B cell (primary cell): ENCODE results near the gene IQCH. TPM values are rescaled to one million over a fixed set of nuclear protein-coding genes. Genes with fewer than 3 reads are reported as not detected.

ENCODE experiments used
- ATAC-seq: fragments of 200-7000 bp; cut with Tn5 transposase; one replicate; pipeline ENCODE4 v1.10.0; 2021; ENCODE audit warnings: low read depth, mild to moderate bottlenecking, moderate number of reproducible peaks, moderate library complexity
- CTCF ChIA-PET: fragments of 350-600 bp; sonication (Branson Sonifier 250); formaldehyde crosslinking; loops from one replicate; lab custom pipeline; 2021; ENCODE audit warnings: antibody characterized with exemption, inconsistent platforms; lab: Charles Lee
- POLR2A ChIA-PET: fragments of 350-600 bp; sonication (Branson Sonifier 250); formaldehyde crosslinking; loops from one replicate; lab custom pipeline; 2021; ENCODE audit warnings: antibody characterized with exemption; lab: Charles Lee
- DNase-seq: peaks from one replicate; pipeline ENCODE4 v3.0.0; 2013
- H2AFZ ChIP-seq: 2 replicates; pipeline ENCODE4 v1.6.1; 2012; ENCODE audit warnings: mild to moderate bottlenecking, low read depth, low read length; ENCODE audit not compliant: insufficient read depth, poor library complexity, severe bottlenecking
- H3K27ac ChIP-seq, 2 donors: 1 replicate in 1 of 2; 2 replicates in 1 of 2; pipeline ENCODE4 v1.5.1; 2012 to 2013; ENCODE audit warnings: low read length in 2 of 2, mild to moderate bottlenecking in 2 of 2, moderate library complexity in 1 of 2
- H3K27me3 ChIP-seq, 4 experiments: fragments of 200-600 bp in 1 of 4; sonication (generic) in 1 of 4; replicated peaks in 1 of 4; 1 replicate in 2 of 4; 2 replicates in 2 of 4; pipeline versions ENCODE4 v1.6.1 to v1.7.0; 2013 to 2016; ENCODE audit warnings: low read length in 3 of 4, mild to moderate bottlenecking in 2 of 4, mixed read lengths in 1 of 4, moderate library complexity in 1 of 4; ENCODE audit not compliant: insufficient read depth in 4 of 4, control insufficient read depth in 3 of 4; ENCODE audit errors: control extremely low read depth in 1 of 4
- H3K36me3 ChIP-seq, 2 experiments: replicated peaks in 1 of 2; 1 replicate in 1 of 2; 2 replicates in 1 of 2; pipeline versions ENCODE4 v1.6.1 to v1.7.1; 2013; ENCODE audit warnings: low read length in 1 of 2; ENCODE audit not compliant: insufficient read depth in 2 of 2, control insufficient read depth in 1 of 2; ENCODE audit errors: control extremely low read depth in 1 of 2, extremely low read depth in 1 of 2
- H3K4me1 ChIP-seq, 2 donors: fragments of 200-600 bp in 1 of 2; sonication (generic) in 1 of 2; 1 replicate in 1 of 2; 2 replicates in 1 of 2; pipeline versions ENCODE4 v1.5.1 to v1.6.1; 2013 to 2017; ENCODE audit warnings: low read length in 2 of 2; ENCODE audit not compliant: control insufficient read depth in 2 of 2, insufficient read depth in 2 of 2
- H3K4me2 ChIP-seq: replicated peaks from 2 replicates; pipeline ENCODE3; 2012; ENCODE audit warnings: mild to moderate bottlenecking, low read depth, low read length; ENCODE audit not compliant: poor library complexity, severe bottlenecking
- H3K4me3 ChIP-seq, 5 experiments: fragments of 200-600 bp in 1 of 5; sonication (generic) in 1 of 5; 1 replicate in 3 of 5; 2 replicates in 2 of 5; pipeline versions ENCODE4 v1.5.1 to v1.7.0; 2011 to 2016; ENCODE audit warnings: low read length in 4 of 5, mild to moderate bottlenecking in 4 of 5, low read depth in 2 of 5, control low read depth in 1 of 5, moderate library complexity in 1 of 5; ENCODE audit not compliant: insufficient read depth in 1 of 5; ENCODE audit errors: control extremely low read depth in 1 of 5, extremely low read depth in 1 of 5
- H3K79me2 ChIP-seq: fragments of 200-600 bp; sonication (generic); one replicate; pipeline ENCODE4 v1.6.0; 2016; ENCODE audit warnings: low read length; ENCODE audit not compliant: control insufficient read depth, insufficient read depth
- H3K9ac ChIP-seq: fragments of 200-600 bp; sonication (generic); 2 replicates; pipeline ENCODE4 v1.6.1; 2017; ENCODE audit warnings: mild to moderate bottlenecking, low read length, moderate library complexity
- H3K9me3 ChIP-seq, 3 donors: one replicate each; pipeline versions ENCODE4 v1.6.1 to v1.7.1; 2013; ENCODE audit warnings: low read length in 2 of 3; ENCODE audit not compliant: control insufficient read depth in 2 of 3, insufficient read depth in 1 of 3; ENCODE audit errors: control extremely low read depth in 1 of 3
- H4K20me1 ChIP-seq: 2 replicates; pipeline ENCODE4 v1.6.0; 2012; ENCODE audit warnings: mild to moderate bottlenecking, low read length; ENCODE audit not compliant: insufficient read depth, control insufficient read depth, poor library complexity, severe bottlenecking
- H3K27ac Mint-ChIP-seq: one replicate; pipeline ENCODE4 v1.8.0; 2021; ENCODE audit warnings: mixed read lengths
- H3K27me3 Mint-ChIP-seq: one replicate; pipeline ENCODE4 v1.8.0; 2021; ENCODE audit warnings: mixed read lengths
- H3K4me1 Mint-ChIP-seq: one replicate; pipeline ENCODE4 v1.8.0; 2021; ENCODE audit warnings: mixed read lengths
- H3K4me3 Mint-ChIP-seq: one replicate; pipeline ENCODE4 v1.8.0; 2021; ENCODE audit warnings: mixed read lengths
- H3K9me3 Mint-ChIP-seq: one replicate; pipeline ENCODE4 v1.8.0; 2022; ENCODE audit warnings: mixed read lengths; ENCODE audit not compliant: insufficient read depth
- CTCF ChIP-seq: fragments of 200-600 bp; IDR thresholded peaks from one replicate; pipeline ENCODE4 v1.8.0; 2022; ENCODE audit warnings: antibody characterized with exemption, mild to moderate bottlenecking
- EZH2 ChIP-seq: IDR thresholded peaks from 2 replicates; pipeline ENCODE4 v1.6.1; 2012; ENCODE audit warnings: borderline replicate concordance, low read depth, mild to moderate bottlenecking, moderate library complexity, low read length; ENCODE audit not compliant: insufficient read depth, poor library complexity, severe bottlenecking
- WGBS: methylation state at CpG from one replicate; pipeline ENCODE4 v1.1.5; 2013; ENCODE audit warnings: missing lambda C conversion rate; ENCODE audit not compliant: insufficient coverage; 5-methylcytosine and 5-hydroxymethylcytosine counted together
- intact Hi-C: fragments of 100-400 bp; cut with micrococcal nuclease; formaldehyde crosslinking; loops from one replicate; pipeline ENCODE4 v1.10.0; 2022
- polyA plus RNA-seq: library from polyadenylated mRNA; depleted of rRNA; stranded (reverse); fragments of >200 nt; gene quantifications from 2 replicates; pipeline ENCODE4 v1.2.3, GENCODE V29; 2012
- total RNA-seq, 2 donors: library from RNA; stranded (reverse); fragments of 120-200 nt in 1 of 2; gene quantifications; 1 replicate in 1 of 2; 2 replicates in 1 of 2; pipeline versions ENCODE4 v1.2.3 to v1.2.4, GENCODE V29; 2013 to 2022

The IQCH gene
- total and polyA plus RNA-seq, 2 donors (not counting 1 experiment from before 2014, with no cell fraction given): 1.6 TPM; not detected in 1

- Histone ChIP-seq H3K4me2 (no peak overlapping the region), H3K4me3 (no peak overlapping the region), H2AFZ (no peak overlapping the region), H3K9me3 (no peaks in the 10 kb centered on the region), H3K9ac (no peak overlapping the region), H4K20me1 (no peaks in the 10 kb centered on the region), H3K79me2 (no peaks in the 10 kb centered on the region), H3K4me1 (no peaks in the 10 kb centered on the region), H3K36me3 (no peaks in the 10 kb centered on the region), H3K27ac (no peak overlapping the region), H3K27me3 (no peaks in the 10 kb centered on the region)
- no peaks in the 10 kb centered on the region for H3K4me1 Mint-ChIP-seq
- intact Hi-C loops: no loop called here
- TF ChIP-seq CTCF (no peak), EZH2 (no peak)
- H3K9me3 Mint-ChIP-seq: no peaks in the 10 kb centered on the region
- ChIA-PET POLR2A (no interaction called here), CTCF (interaction anchor here (0.5 kb wide), 1 partner anchor 463 kb away, joined by 5 read pairs; no protein-coding TSS in a partner anchor)
- WGBS: 93% methylated on average over 8 of the region's 8 CpGs
- H3K4me3 Mint-ChIP-seq: no peak overlapping the region
- no peak overlapping the region for H3K27ac Mint-ChIP-seq
- DNase-seq (no peak), ATAC-seq (no peak)
- peaks cover 6% of the 10 kb centered on the region for H3K27me3 Mint-ChIP-seq
These were observed 153.2 kb downstream of the IQCH start for GRCh38 chr15:67407786-67408185.

GRCh38 chr15:67409175-67409574, 154.6 kb downstream of the IQCH start:
- H3K9ac ChIP-seq: no peak overlapping the region
- DNase-seq (no peak), ATAC-seq (no peak)
- H3K27me3 Mint-ChIP-seq: no peaks in the 10 kb centered on the region
- H3K27ac ChIP-seq: no peak overlapping the region
- WGBS: 75% methylated on average over 3 of the region's 6 CpGs
- ChIA-PET CTCF (no interaction called here), POLR2A (no interaction called here)
- no peaks in the 10 kb centered on the region for H3K79me2 ChIP-seq
- no peaks in the 10 kb centered on the region for H3K9me3 ChIP-seq
- H3K36me3 ChIP-seq: no peaks in the 10 kb centered on the region
- H3K4me1 Mint-ChIP-seq: no peaks in the 10 kb centered on the region
- H3K4me1 ChIP-seq: no peaks in the 10 kb centered on the region
- H3K4me2 ChIP-seq: no peak overlapping the region
- no peak overlapping the region for H3K4me3 Mint-ChIP-seq
- no peak for TF ChIP-seq CTCF
- TF ChIP-seq EZH2: no peak
- intact Hi-C loops: no loop called here
- no peaks in the 10 kb centered on the region for H3K9me3 Mint-ChIP-seq
- H2AFZ ChIP-seq: no peak overlapping the region
- no peaks in the 10 kb centered on the region for H3K27me3 ChIP-seq
- no peak overlapping the region for H3K27ac Mint-ChIP-seq
- H3K4me3 ChIP-seq: no peak overlapping the region
- no peaks in the 10 kb centered on the region for H4K20me1 ChIP-seq
